SK-N-SH treated with all-trans-retinoic acid at 6 μM for 48 hours (cell line): ENCODE data around the gene SLC6A3.
"Not testable (repeated sequence)": the region's sequence is repeated elsewhere in the genome, so short reads cannot be mapped to it uniquely, and the experiment has no call there.

Experiments
- ATAC-seq: fragments of 200-7000 bp; cut with Tn5 transposase; 3 replicates; pipeline ENCODE4 v1.9.1; 2020; ENCODE audit warnings: mild to moderate bottlenecking, moderate library complexity
- ARNTL ChIP-seq: fragments of 450-650 bp; formaldehyde crosslinking; IDR thresholded peaks from 2 replicates; pipeline ENCODE4 v1.5.0; 2020; ENCODE audit warnings: low read depth, mild to moderate bottlenecking, moderate library complexity, borderline replicate concordance
- BACH2 ChIP-seq: fragments of 250-450 bp; sonication (Bioruptor Pico); IDR thresholded peaks from 2 replicates; pipeline ENCODE4 v1.9.0; 2021; ENCODE audit warnings: mild to moderate bottlenecking, borderline replicate concordance
- CREB5 ChIP-seq: fragments of 250-450 bp; sonication (Bioruptor Pico); IDR thresholded peaks from 2 replicates; pipeline ENCODE4 v1.5.1; 2020; ENCODE audit warnings: low read depth, mild to moderate bottlenecking, moderate library complexity
- CSDC2 ChIP-seq: fragments of 250-450 bp; sonication (Bioruptor Pico); IDR thresholded peaks from 2 replicates; pipeline ENCODE4 v1.5.0; 2020; ENCODE audit warnings: mild to moderate bottlenecking, moderate library complexity
- CSRNP3 ChIP-seq: fragments of 250-450 bp; sonication (Bioruptor Pico); IDR thresholded peaks from 2 replicates; pipeline ENCODE4 v1.5.1; 2021; ENCODE audit warnings: mild to moderate bottlenecking, moderate library complexity
- ESRRG ChIP-seq: fragments of 250-450 bp; sonication (Bioruptor Pico); IDR thresholded peaks from 2 replicates; pipeline ENCODE4 v1.6.1; 2021; ENCODE audit warnings: mild to moderate bottlenecking
- GLIS3 ChIP-seq: fragments of 250-450 bp; sonication (Bioruptor Pico); IDR thresholded peaks from 2 replicates; pipeline ENCODE4 v1.5.0; 2020; ENCODE audit warnings: mild to moderate bottlenecking, moderate library complexity
- ISL1 ChIP-seq: fragments of 250-450 bp; sonication (Bioruptor Pico); IDR thresholded peaks from 2 replicates; pipeline ENCODE4 v2.1.2; 2022; ENCODE audit warnings: mild to moderate bottlenecking, moderate library complexity
- OSR1 ChIP-seq: fragments of 250-450 bp; sonication (Bioruptor Pico); IDR thresholded peaks from 2 replicates; pipeline ENCODE4 v1.8.0; 2022; ENCODE audit warnings: moderate library complexity, mild to moderate bottlenecking, inconsistent platforms
- POU6F1 ChIP-seq: fragments of 250-450 bp; sonication (Bioruptor Pico); IDR thresholded peaks from 2 replicates; pipeline ENCODE4 v1.8.0; 2021; ENCODE audit warnings: low read depth, mild to moderate bottlenecking, moderate library complexity, borderline replicate concordance
- PPARA ChIP-seq: fragments of 250-450 bp; sonication (Bioruptor Pico); IDR thresholded peaks from 2 replicates; pipeline ENCODE4 v1.5.0; 2020; ENCODE audit warnings: mild to moderate bottlenecking, borderline replicate concordance
- RARB ChIP-seq: fragments of 250-450 bp; sonication (Bioruptor Pico); IDR thresholded peaks from 2 replicates; pipeline ENCODE4 v1.8.0; 2021; ENCODE audit warnings: mild to moderate bottlenecking, moderate library complexity
- SNAI2 ChIP-seq: fragments of 250-450 bp; sonication (Bioruptor Pico); IDR thresholded peaks from 2 replicates; pipeline ENCODE4 v1.5.0; 2020; ENCODE audit warnings: mild to moderate bottlenecking, moderate library complexity
- TCF4 ChIP-seq: fragments of 250-450 bp; sonication (Bioruptor Pico); IDR thresholded peaks from 2 replicates; pipeline ENCODE4 v1.8.0; 2021; ENCODE audit warnings: mild to moderate bottlenecking, moderate library complexity, borderline replicate concordance
- TOX ChIP-seq: fragments of 250-450 bp; sonication (Bioruptor Pico); IDR thresholded peaks from 2 replicates; pipeline ENCODE4 v1.8.0; 2021; ENCODE audit warnings: mild to moderate bottlenecking, moderate library complexity, borderline replicate concordance
- TSHZ2 ChIP-seq: fragments of 250-450 bp; sonication (Bioruptor Pico); IDR thresholded peaks from 2 replicates; pipeline ENCODE4 v1.5.0; 2020; ENCODE audit warnings: mild to moderate bottlenecking, moderate library complexity
- ZC3H10 ChIP-seq: fragments of 250-450 bp; sonication (Bioruptor Pico); IDR thresholded peaks from 2 replicates; pipeline ENCODE4 v1.5.1; 2021; ENCODE audit warnings: mild to moderate bottlenecking, moderate library complexity
- ZFP3 ChIP-seq: fragments of 250-450 bp; sonication (Bioruptor Pico); IDR thresholded peaks from 2 replicates; pipeline ENCODE4 v1.5.0; 2020; ENCODE audit warnings: mild to moderate bottlenecking, moderate library complexity
- ZFP30 ChIP-seq: fragments of 450-650 bp; formaldehyde crosslinking; IDR thresholded peaks from 2 replicates; pipeline ENCODE4 v1.5.0; 2022; ENCODE audit warnings: mild to moderate bottlenecking, moderate library complexity
- ZNF565 ChIP-seq: fragments of 450-650 bp; formaldehyde crosslinking; conservative IDR thresholded peaks from 2 replicates; pipeline ENCODE4 v1.5.0; 2020; ENCODE audit warnings: low read depth, mild to moderate bottlenecking, moderate library complexity
- ZNF70 ChIP-seq: fragments of 450-650 bp; formaldehyde crosslinking; IDR thresholded peaks from 2 replicates; pipeline ENCODE4 v1.5.0; 2020; ENCODE audit warnings: mild to moderate bottlenecking, moderate library complexity
- ZNF8 ChIP-seq: fragments of 450-650 bp; formaldehyde crosslinking; IDR thresholded peaks from 2 replicates; pipeline ENCODE4 v1.5.0; 2020; ENCODE audit warnings: mild to moderate bottlenecking, moderate library complexity

Gene SLC6A3

GRCh38 chr5:1428107-1428506 is 17.1 kb downstream of the SLC6A3 start:
- ATAC-seq, result no peak
- TF ChIP-seq ZNF565, result no peak

GRCh38 chr5:1424716-1425115 is 20.5 kb downstream of the SLC6A3 start:
- TF ChIP-seq ZFP30 (CRISPR knock-in tag), result no peak
- no peak for TF ChIP-seq RARB (CRISPR knock-in tag)
- TF ChIP-seq CREB5 (CRISPR knock-in tag), result no peak
- TF ChIP-seq ZC3H10 (CRISPR knock-in tag), result no peak
- no peak for TF ChIP-seq ARNTL (CRISPR knock-in tag)
- TF ChIP-seq CSRNP3 (CRISPR knock-in tag), result no peak
- TF ChIP-seq TCF4 (CRISPR knock-in tag), result no peak
- no peak for TF ChIP-seq ZNF8 (CRISPR knock-in tag)
- no peak for TF ChIP-seq GLIS3 (CRISPR knock-in tag)
- no peak for TF ChIP-seq ZNF565
- no peak for TF ChIP-seq ESRRG (CRISPR knock-in tag)
- no peak for TF ChIP-seq POU6F1 (CRISPR knock-in tag)
- TF ChIP-seq TOX, result no peak
- TF ChIP-seq ZFP3, result no peak
- no peak for TF ChIP-seq SNAI2 (CRISPR knock-in tag)
- no peak for TF ChIP-seq ISL1 (CRISPR knock-in tag)
- no peak for TF ChIP-seq PPARA (CRISPR knock-in tag)
- ATAC-seq, result no peak

GRCh38 chr5:1423901-1424603 is 21.2 kb downstream of the SLC6A3 start:
- TF ChIP-seq ARNTL (CRISPR knock-in tag) (no peak), RARB (CRISPR knock-in tag) (no peak), ZNF565 (no peak), POU6F1 (CRISPR knock-in tag) (no peak), TSHZ2 (CRISPR knock-in tag) (no peak), ZNF70 (CRISPR knock-in tag) (no peak), TCF4 (CRISPR knock-in tag) (no peak), GLIS3 (CRISPR knock-in tag) (no peak), PPARA (CRISPR knock-in tag) (no peak), TOX (no peak), CSDC2 (CRISPR knock-in tag) (no peak), ZFP30 (CRISPR knock-in tag) (no peak), BACH2 (CRISPR knock-in tag) (no peak), CSRNP3 (CRISPR knock-in tag) (no peak), SNAI2 (CRISPR knock-in tag) (no peak), ZC3H10 (CRISPR knock-in tag) (no peak), OSR1 (CRISPR knock-in tag) (no peak), ZNF8 (CRISPR knock-in tag) (no peak)
- ATAC-seq, result no peak

GRCh38 chr5:1422522-1422921 is 22.7 kb downstream of the SLC6A3 start:
- not testable (repeated sequence) for ATAC-seq
